GM21528 (cell line): ENCODE measurements around the gene CMSS1.

Source experiments
- ATAC-seq: cut with Tn5 transposase; IDR thresholded peaks from one replicate; pipeline ENCODE4 v1.9.1; 2021; ENCODE audit warnings: mild to moderate bottlenecking, moderate library complexity; ENCODE audit not compliant: unreplicated experiment, low FRiP score

Gene CMSS1

GRCh38 chr3:99928771-99929744 is 111.4 kb downstream of the CMSS1 start:
- no peak for ATAC-seq

GRCh38 chr3:99929745-99930139 is 112.1 kb downstream of the CMSS1 start:
- ATAC-seq, result no peak

GRCh38 chr3:99931059-99931458 is 113.4 kb downstream of the CMSS1 start:
- ATAC-seq, result no peak

- ATAC-seq, result no peak
Observed at GRCh38 chr3:99933971-99934750, 116.5 kb downstream of the CMSS1 start.

- no peak for ATAC-seq
Observed at GRCh38 chr3:99934975-99935797, 117.5 kb downstream of the CMSS1 start.

- no peak for ATAC-seq
Observed at GRCh38 chr3:99938270-99938911, 120.7 kb downstream of the CMSS1 start.

- no peak for ATAC-seq
Observed at GRCh38 chr3:99939876-99940275, 122.2 kb downstream of the CMSS1 start.

GRCh38 chr3:99940350-99940749 is 122.7 kb downstream of the CMSS1 start:
- no peak for ATAC-seq

- ATAC-seq, result no peak
Observed at GRCh38 chr3:99941211-99941610, 123.5 kb downstream of the CMSS1 start.

- ATAC-seq, result no peak
Observed at GRCh38 chr3:99943931-99944761, 126.5 kb downstream of the CMSS1 start.

- no peak for ATAC-seq
Observed at GRCh38 chr3:99945328-99945995, 127.8 kb downstream of the CMSS1 start.

- no peak for ATAC-seq
Observed at GRCh38 chr3:99947356-99947755, 129.7 kb downstream of the CMSS1 start.

- ATAC-seq, result no peak
Observed at GRCh38 chr3:99948467-99949089, 130.9 kb downstream of the CMSS1 start.

- ATAC-seq, result no peak
Observed at GRCh38 chr3:99949956-99950670, 132.5 kb downstream of the CMSS1 start.

- no peak for ATAC-seq
Observed at GRCh38 chr3:99950921-99951320, 133.3 kb downstream of the CMSS1 start.

- no peak for ATAC-seq
Observed at GRCh38 chr3:99951701-99952100, 134.0 kb downstream of the CMSS1 start.

- ATAC-seq, result no peak
Observed at GRCh38 chr3:99952306-99952705, 134.6 kb downstream of the CMSS1 start.

- ATAC-seq, result no peak
Observed at GRCh38 chr3:99953596-99953995, 135.9 kb downstream of the CMSS1 start.
